ENCODE data around the gene RFTN1.

RFTN1 gene

GRCh38 chr3:16528581-16528993, 15.1 kb upstream of the RFTN1 start:
- Histone ChIP-seq H3K27me3 (ENCODE audit: control insufficient read depth in 1 of 2, insufficient read depth in 2 of 2, low read length in 2 of 2) (no peaks in the 10 kb centered on the region), H3K36me3 (ENCODE audit: control insufficient read depth in 1 of 2, insufficient read depth in 2 of 2, low read length in 2 of 2) (no peaks in the 10 kb centered on the region), H3K4me1 (ENCODE audit: control insufficient read depth in 1 of 2, insufficient read depth in 2 of 2, low read length in 2 of 2) (no peaks in the 10 kb centered on the region), H3K4me3 (ENCODE audit: low read depth in 1 of 2, low read length in 2 of 2) (no peak overlapping the region), H3K9me3 (ENCODE audit: control insufficient read depth in 1 of 2, low read length in 2 of 2) (no peaks in the 10 kb centered on the region), H3K27ac (ENCODE audit: low read depth, low read length) (no peak overlapping the region), H3K9ac (ENCODE audit: low read depth in 1 of 2, low read length in 2 of 2) (no peak overlapping the region)

- H3K9ac ChIP-seq (ENCODE audit: low read depth in 1 of 2, low read length in 2 of 2), result no peak overlapping the region
- H3K4me3 ChIP-seq (ENCODE audit: low read depth in 1 of 2, low read length in 2 of 2), result no peak overlapping the region
- H3K36me3 ChIP-seq (ENCODE audit: control insufficient read depth in 1 of 2, insufficient read depth in 2 of 2, low read length in 2 of 2), result no peaks in the 10 kb centered on the region
- no peaks in the 10 kb centered on the region for H3K4me1 ChIP-seq (ENCODE audit: control insufficient read depth in 1 of 2, insufficient read depth in 2 of 2, low read length in 2 of 2)
- H3K27me3 ChIP-seq (ENCODE audit: control insufficient read depth in 1 of 2, insufficient read depth in 2 of 2, low read length in 2 of 2), result no peaks in the 10 kb centered on the region
- no peaks in the 10 kb centered on the region for H3K9me3 ChIP-seq (ENCODE audit: control insufficient read depth in 1 of 2, low read length in 2 of 2)
- no peak overlapping the region for H3K27ac ChIP-seq (ENCODE audit: low read depth, low read length)
Observed at GRCh38 chr3:16528106-16528505, 14.6 kb upstream of the RFTN1 start.

- H3K9ac ChIP-seq (ENCODE audit: low read depth in 1 of 2, low read length in 2 of 2), result no peak overlapping the region
- peaks cover 0 to 4% of the 10 kb centered on the region in 2 donors for H3K27me3 ChIP-seq (ENCODE audit: control insufficient read depth in 1 of 2, insufficient read depth in 2 of 2, low read length in 2 of 2)
- H3K4me1 ChIP-seq (ENCODE audit: control insufficient read depth in 1 of 2, insufficient read depth in 2 of 2, low read length in 2 of 2), result no peaks in the 10 kb centered on the region
- H3K9me3 ChIP-seq (ENCODE audit: control insufficient read depth in 1 of 2, low read length in 2 of 2), result no peaks in the 10 kb centered on the region
- no peak overlapping the region for H3K27ac ChIP-seq (ENCODE audit: low read depth, low read length)
- no peak overlapping the region for H3K4me3 ChIP-seq (ENCODE audit: low read depth in 1 of 2, low read length in 2 of 2)
- H3K36me3 ChIP-seq (ENCODE audit: control insufficient read depth in 1 of 2, insufficient read depth in 2 of 2, low read length in 2 of 2), result no peaks in the 10 kb centered on the region
Observed at GRCh38 chr3:16524196-16524595, 10.7 kb upstream of the RFTN1 start.

- Histone ChIP-seq H3K27me3 (ENCODE audit: control insufficient read depth in 1 of 2, insufficient read depth in 2 of 2, low read length in 2 of 2) (peaks cover 0 to 4% of the 10 kb centered on the region in 2 donors), H3K4me3 (ENCODE audit: low read depth in 1 of 2, low read length in 2 of 2) (no peak overlapping the region), H3K27ac (ENCODE audit: low read depth, low read length) (no peak overlapping the region), H3K9me3 (ENCODE audit: control insufficient read depth in 1 of 2, low read length in 2 of 2) (no peaks in the 10 kb centered on the region), H3K36me3 (ENCODE audit: control insufficient read depth in 1 of 2, insufficient read depth in 2 of 2, low read length in 2 of 2) (no peaks in the 10 kb centered on the region), H3K9ac (ENCODE audit: low read depth in 1 of 2, low read length in 2 of 2) (no peak overlapping the region), H3K4me1 (ENCODE audit: control insufficient read depth in 1 of 2, insufficient read depth in 2 of 2, low read length in 2 of 2) (no peaks in the 10 kb centered on the region)
Observed at GRCh38 chr3:16523778-16524177, 10.3 kb upstream of the RFTN1 start.

GRCh38 chr3:16522834-16523233, 9.3 kb upstream of the RFTN1 start:
- H3K27ac ChIP-seq (ENCODE audit: low read depth, low read length), result no peak overlapping the region
- H3K9me3 ChIP-seq (ENCODE audit: control insufficient read depth in 1 of 2, low read length in 2 of 2), result no peaks in the 10 kb centered on the region
- no peaks in the 10 kb centered on the region for H3K4me1 ChIP-seq (ENCODE audit: control insufficient read depth in 1 of 2, insufficient read depth in 2 of 2, low read length in 2 of 2)
- H3K36me3 ChIP-seq (ENCODE audit: control insufficient read depth in 1 of 2, insufficient read depth in 2 of 2, low read length in 2 of 2), result no peaks in the 10 kb centered on the region
- H3K9ac ChIP-seq (ENCODE audit: low read depth in 1 of 2, low read length in 2 of 2), result no peak overlapping the region
- no peak overlapping the region for H3K4me3 ChIP-seq (ENCODE audit: low read depth in 1 of 2, low read length in 2 of 2)
- H3K27me3 ChIP-seq (ENCODE audit: control insufficient read depth in 1 of 2, insufficient read depth in 2 of 2, low read length in 2 of 2), result peaks cover 0 to 4% of the 10 kb centered on the region in 2 donors

GRCh38 chr3:16520970-16521881, 7.7 kb upstream of the RFTN1 start:
- Histone ChIP-seq H3K36me3 (ENCODE audit: control insufficient read depth in 1 of 2, insufficient read depth in 2 of 2, low read length in 2 of 2) (no peaks in the 10 kb centered on the region), H3K27me3 (ENCODE audit: control insufficient read depth in 1 of 2, insufficient read depth in 2 of 2, low read length in 2 of 2) (peaks cover 0 to 4% of the 10 kb centered on the region in 2 donors), H3K27ac (ENCODE audit: low read depth, low read length) (no peak overlapping the region), H3K4me3 (ENCODE audit: low read depth in 1 of 2, low read length in 2 of 2) (no peak overlapping the region), H3K9me3 (ENCODE audit: control insufficient read depth in 1 of 2, low read length in 2 of 2) (no peaks in the 10 kb centered on the region), H3K4me1 (ENCODE audit: control insufficient read depth in 1 of 2, insufficient read depth in 2 of 2, low read length in 2 of 2) (peaks cover 0 to 4% of the 10 kb centered on the region in 2 donors), H3K9ac (ENCODE audit: low read depth in 1 of 2, low read length in 2 of 2) (no peak overlapping the region)

- H3K27ac ChIP-seq (ENCODE audit: low read depth, low read length), result no peak overlapping the region
- H3K27me3 ChIP-seq (ENCODE audit: control insufficient read depth in 1 of 2, insufficient read depth in 2 of 2, low read length in 2 of 2), result peaks cover 0 to 4% of the 10 kb centered on the region in 2 donors
- no peak overlapping the region for H3K4me3 ChIP-seq (ENCODE audit: low read depth in 1 of 2, low read length in 2 of 2)
- no peaks in the 10 kb centered on the region for H3K9me3 ChIP-seq (ENCODE audit: control insufficient read depth in 1 of 2, low read length in 2 of 2)
- no peak overlapping the region for H3K9ac ChIP-seq (ENCODE audit: low read depth in 1 of 2, low read length in 2 of 2)
- peaks cover 0 to 4% of the 10 kb centered on the region in 2 donors for H3K4me1 ChIP-seq (ENCODE audit: control insufficient read depth in 1 of 2, insufficient read depth in 2 of 2, low read length in 2 of 2)
- H3K36me3 ChIP-seq (ENCODE audit: control insufficient read depth in 1 of 2, insufficient read depth in 2 of 2, low read length in 2 of 2), result no peaks in the 10 kb centered on the region
Observed at GRCh38 chr3:16520241-16520969, 6.9 kb upstream of the RFTN1 start.

GRCh38 chr3:16516695-16517481, 3.4 kb upstream of the RFTN1 start:
- Histone ChIP-seq H3K36me3 (ENCODE audit: control insufficient read depth in 1 of 2, insufficient read depth in 2 of 2, low read length in 2 of 2) (no peaks in the 10 kb centered on the region), H3K9ac (ENCODE audit: low read depth in 1 of 2, low read length in 2 of 2) (no peak overlapping the region), H3K27me3 (ENCODE audit: control insufficient read depth in 1 of 2, insufficient read depth in 2 of 2, low read length in 2 of 2) (peaks cover 7 to 11% of the 10 kb centered on the region in 2 donors), H3K27ac (ENCODE audit: low read depth, low read length) (no peak overlapping the region), H3K9me3 (ENCODE audit: control insufficient read depth in 1 of 2, low read length in 2 of 2) (no peaks in the 10 kb centered on the region), H3K4me3 (ENCODE audit: low read depth in 1 of 2, low read length in 2 of 2) (no peak overlapping the region), H3K4me1 (ENCODE audit: control insufficient read depth in 1 of 2, insufficient read depth in 2 of 2, low read length in 2 of 2) (peaks cover 0 to 4% of the 10 kb centered on the region in 2 donors)

GRCh38 chr3:16515885-16516420, 2.5 kb upstream of the RFTN1 start:
- H3K36me3 ChIP-seq (ENCODE audit: control insufficient read depth in 1 of 2, insufficient read depth in 2 of 2, low read length in 2 of 2), result no peaks in the 10 kb centered on the region
- no peak overlapping the region for H3K4me3 ChIP-seq (ENCODE audit: low read depth in 1 of 2, low read length in 2 of 2)
- H3K27ac ChIP-seq (ENCODE audit: low read depth, low read length), result no peak overlapping the region
- H3K9ac ChIP-seq (ENCODE audit: low read depth in 1 of 2, low read length in 2 of 2), result no peak overlapping the region
- H3K4me1 ChIP-seq (ENCODE audit: control insufficient read depth in 1 of 2, insufficient read depth in 2 of 2, low read length in 2 of 2), result peaks cover 0 to 6% of the 10 kb centered on the region in 2 donors
- no peaks in the 10 kb centered on the region for H3K9me3 ChIP-seq (ENCODE audit: control insufficient read depth in 1 of 2, low read length in 2 of 2)
- peaks cover 7 to 11% of the 10 kb centered on the region in 2 donors for H3K27me3 ChIP-seq (ENCODE audit: control insufficient read depth in 1 of 2, insufficient read depth in 2 of 2, low read length in 2 of 2)

Data from duodenal mucosa (tissue), 2 donors.